Measurements from ENCODE around the gene GPR107.

The GPR107 gene

DNA sequence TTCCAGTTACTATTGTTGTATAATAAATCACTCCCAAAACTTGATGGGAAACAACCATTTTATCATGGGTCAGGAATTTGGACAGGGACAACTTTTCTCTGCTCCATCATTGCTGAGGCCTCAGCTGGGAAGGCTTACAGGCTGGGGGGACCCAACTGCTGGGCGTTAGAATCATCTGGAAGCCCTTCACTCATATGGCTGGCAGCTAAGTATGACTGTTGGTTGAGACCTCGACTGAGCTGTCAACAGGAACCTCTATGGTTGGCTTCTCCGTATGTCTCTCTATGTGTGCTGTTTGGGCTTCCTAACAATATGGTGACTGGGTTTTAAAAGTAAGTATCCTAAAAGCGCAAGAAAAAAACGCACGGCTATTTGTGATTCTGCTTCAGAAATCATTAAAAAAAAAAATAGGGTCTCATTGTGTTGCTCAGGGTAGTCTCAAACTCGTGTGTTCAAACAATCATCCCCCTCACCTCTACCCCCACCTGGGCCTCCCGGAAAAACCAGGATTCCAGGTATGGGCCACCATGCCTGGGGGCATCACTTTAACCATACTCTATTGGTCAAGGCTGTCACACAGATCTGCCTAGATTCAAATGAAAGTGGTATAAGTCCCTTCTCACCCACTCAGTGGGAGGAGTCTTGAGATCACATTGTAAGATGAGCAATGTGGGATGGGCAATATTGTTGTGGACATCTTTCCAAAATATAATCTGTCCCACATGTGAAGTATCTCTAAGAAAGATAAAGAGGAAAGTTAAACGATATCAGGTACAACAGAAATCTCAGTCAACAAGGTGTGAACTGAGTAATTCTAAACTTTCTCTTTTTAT, 26.0 kb upstream of the GPR107 start:
- DNase-seq (ENCODE audit: low read depth): no peak

DNA sequence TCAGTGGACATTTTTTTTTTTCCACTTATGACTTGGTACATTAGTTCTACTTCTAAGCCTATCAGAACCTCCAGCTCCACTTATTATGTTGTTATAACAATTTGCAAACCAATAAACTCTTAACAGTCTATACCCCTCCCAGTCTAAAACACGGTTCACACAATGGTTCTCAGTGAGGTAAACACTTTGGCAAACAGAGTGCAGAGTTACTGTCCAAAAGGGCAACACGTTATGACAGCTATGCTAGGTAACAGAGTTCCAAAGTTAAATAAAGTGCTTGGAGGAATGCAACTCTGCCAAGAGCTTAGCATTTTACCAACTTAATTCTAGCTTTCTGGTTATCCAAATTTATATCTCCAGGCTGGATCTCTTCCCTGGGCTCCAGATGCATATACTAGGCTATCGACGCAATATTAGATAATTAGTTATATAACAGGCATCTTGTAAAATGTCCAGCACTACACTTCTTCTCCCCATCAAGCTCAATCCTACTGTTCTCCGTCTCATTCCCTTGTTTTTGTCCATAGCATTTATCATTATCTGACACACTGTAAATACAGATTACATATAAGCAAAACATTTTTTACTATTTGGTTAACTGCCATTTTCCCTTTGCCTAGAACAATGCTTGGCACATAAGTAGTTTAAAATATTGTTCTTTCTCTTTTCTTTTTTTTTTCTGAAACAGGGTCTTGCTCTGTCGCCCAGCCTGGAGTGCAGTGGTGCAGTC, 25.0 kb upstream of the GPR107 start:
- no peak for DNase-seq (ENCODE audit: low read depth)

DNA sequence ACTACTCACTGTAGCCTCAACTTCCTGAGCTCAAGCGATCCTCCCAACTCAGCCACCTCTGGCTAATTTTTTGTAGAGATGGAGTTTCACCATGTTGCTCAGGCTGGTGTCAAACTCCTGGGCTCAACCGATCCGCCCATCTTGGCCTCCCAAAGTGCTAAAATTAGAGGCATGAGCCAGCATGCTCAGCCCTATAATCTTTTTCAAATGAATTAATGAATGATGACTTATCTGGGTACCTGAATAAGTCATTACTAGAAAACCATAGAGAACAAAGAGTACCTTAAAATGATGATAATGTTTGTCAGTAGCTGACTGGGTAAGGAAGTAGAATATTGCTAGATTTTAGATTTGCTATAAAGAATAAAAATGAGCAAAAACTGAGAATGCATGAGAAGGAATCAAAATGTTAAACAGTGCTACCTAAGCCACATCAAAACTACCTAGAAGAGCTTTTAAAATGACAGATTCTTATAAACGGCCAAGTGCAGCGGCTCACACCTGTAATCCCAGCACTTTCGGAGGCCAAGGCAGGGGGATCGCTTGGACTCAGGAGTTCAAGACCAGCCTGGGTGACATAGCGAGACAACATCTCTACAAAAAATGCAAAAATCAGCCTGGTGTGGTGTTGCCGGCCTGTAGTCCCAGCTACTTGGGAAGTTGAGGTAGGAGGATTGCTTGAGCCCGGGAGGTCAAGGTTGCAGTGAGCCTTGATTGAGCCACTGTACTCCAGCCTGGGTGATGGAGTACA, 24.3 kb upstream of the GPR107 start:
- no peak for DNase-seq (ENCODE audit: low read depth)

DNA sequence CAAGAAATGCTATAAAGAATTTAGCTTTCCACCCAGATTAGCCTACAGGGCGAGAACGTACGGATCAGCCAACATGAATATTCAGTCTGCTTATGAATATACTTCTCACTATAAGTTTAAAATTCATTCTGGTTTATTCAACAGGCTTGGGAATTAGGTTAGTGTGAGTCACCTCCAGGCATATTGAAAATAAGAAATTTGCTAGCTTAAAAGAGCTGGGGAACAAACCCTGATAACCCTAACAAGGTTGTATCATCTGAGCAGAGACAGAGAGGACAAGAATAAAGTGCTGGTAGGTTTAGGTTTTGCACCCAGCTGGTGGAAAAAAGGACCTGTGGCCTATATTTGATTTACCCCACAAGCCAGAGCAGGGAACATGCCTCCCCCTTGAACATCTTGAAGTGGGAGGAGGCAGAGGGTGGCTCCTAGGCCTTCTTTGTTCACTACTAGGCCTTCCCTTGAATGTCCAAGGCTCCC, 23.0 kb upstream of the GPR107 start:
- DNase-seq (ENCODE audit: low read depth): no peak

DNA sequence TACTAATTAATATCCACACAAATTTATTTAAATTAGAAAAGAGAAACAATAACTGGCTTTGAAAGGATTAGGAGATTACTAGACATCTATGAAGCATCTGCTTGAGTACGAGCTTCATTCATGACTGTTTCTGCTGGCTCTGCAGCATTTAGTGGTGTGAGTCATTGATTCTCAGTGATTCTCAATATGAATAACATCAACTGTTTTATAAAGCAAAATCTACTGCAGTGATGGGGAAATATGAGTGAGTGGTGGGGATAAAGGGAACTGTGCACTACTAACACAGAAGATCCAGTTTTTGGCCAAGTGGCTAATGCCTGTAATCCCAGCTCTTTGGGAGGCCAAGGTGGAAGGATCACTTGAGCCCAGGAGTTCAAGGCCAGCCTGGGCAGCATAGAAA, 19.1 kb upstream of the GPR107 start:
- no peak for DNase-seq (ENCODE audit: low read depth)

DNA sequence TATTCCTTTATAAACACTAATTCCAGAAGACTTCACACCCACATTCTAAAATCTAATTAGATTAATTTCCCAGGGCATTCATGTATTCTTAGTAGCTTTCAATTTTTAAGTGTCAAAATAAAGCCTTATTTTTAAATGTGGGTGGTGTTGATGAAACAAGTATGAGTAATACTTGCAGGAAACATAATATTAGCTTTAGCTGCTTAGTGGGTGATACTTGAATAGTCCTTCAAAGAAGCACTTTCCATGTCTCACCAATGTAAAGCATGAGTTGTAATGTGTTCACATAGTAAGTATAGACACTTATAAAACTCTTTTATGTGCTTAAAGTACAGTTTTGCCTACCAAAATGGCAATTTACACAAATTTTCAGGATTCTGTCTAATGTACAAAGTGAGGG, 17.6 kb upstream of the GPR107 start:
- no peak for DNase-seq (ENCODE audit: low read depth)

DNA sequence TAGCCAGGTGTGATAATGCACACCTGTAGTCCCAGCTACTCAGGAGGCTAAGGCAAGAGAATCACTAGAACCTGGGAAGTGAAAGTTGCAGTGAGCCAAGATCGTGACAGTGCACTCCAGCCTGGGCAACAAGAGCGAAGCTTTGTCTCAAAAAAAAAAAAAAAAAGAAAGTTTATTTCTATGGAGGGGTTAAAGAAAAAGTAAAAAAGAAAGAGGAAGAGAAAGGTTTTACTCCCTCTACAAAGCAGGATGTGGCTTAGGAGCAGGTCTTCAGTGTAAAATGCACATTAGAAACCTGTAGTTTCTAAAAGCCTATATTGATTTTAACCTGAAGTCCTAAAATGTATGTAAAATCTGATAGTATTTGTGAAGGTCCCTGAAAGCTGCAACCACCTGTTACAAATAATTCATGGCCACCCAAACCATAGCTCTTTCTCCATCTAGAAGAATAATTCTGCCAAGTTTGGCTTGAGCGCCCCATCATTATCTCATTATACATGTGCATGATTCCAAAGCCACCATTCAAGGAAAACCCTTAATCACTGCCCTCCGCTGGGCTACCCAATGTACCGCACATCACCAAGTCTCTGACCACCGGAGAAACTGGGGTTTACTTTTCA, 14.1 kb upstream of the GPR107 start:
- no peak for DNase-seq (ENCODE audit: low read depth)

DNA sequence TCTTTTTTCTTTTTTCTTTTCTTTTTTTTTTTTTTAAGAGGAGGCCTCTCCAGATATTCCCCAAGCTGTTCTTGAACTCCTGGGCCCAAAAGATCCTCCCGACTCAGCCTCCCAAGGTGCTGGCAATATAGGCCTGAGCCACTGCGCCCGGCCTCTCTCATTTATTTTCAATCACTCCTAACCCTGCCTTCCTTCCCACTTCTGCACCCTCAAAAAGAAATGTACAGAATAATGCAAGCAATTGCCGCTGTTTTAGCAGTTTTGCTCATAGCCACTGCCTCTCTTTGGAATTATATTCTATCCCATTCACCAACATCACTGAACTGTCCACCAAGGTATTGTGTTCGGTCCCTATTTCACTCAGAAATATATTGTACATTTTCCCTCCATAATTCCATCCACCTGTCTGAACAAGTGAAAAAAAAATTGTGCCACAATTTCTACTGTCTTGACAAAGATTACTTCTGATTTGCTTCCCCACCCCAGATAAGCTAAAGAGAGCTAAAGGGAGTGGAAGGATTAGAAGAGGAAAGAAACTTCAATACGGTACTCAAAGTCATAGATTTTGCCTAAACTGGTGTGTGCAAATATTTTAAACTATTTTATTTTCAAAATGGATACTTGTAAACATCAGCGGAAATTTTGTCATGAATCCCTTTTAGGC, 12.6 kb upstream of the GPR107 start:
- DNase-seq (ENCODE audit: low read depth): no peak

DNA sequence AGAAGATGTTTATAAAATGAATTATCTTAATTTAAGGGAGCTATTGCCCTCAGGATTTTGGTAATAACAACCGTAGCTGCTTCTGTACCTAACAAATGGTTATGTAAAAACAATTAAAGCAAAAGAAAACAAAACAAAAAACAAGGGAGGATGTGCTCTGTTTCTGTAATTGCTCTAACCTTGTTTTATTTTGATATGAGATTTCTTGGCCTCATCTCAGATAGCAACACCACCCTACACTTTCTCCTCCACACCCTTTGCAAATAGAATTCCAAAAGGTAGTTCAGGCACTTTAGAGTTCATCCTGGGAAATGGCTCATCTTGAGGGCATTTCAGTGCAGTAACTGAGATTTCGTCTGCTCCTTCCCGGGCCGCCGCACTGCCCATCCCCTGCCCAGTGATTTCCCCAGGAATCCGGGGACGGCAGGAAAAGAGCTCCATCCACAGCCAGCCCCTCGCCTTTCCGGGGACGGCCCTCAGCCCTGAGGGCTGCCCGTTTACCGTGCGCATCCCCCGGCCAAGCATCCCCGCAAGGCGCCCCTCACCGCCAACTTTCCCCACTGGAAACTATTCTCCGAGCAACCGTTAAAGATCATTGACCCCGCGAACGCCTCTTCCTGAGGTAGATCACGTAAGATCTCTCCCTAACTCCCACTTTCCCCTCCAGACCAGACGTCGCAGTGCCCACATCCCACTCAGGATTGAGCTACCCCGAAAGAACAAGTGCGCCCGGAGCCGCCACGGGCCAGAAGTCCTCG, 11.9 kb upstream of the GPR107 start:
- no peak for DNase-seq (ENCODE audit: low read depth)

DNA sequence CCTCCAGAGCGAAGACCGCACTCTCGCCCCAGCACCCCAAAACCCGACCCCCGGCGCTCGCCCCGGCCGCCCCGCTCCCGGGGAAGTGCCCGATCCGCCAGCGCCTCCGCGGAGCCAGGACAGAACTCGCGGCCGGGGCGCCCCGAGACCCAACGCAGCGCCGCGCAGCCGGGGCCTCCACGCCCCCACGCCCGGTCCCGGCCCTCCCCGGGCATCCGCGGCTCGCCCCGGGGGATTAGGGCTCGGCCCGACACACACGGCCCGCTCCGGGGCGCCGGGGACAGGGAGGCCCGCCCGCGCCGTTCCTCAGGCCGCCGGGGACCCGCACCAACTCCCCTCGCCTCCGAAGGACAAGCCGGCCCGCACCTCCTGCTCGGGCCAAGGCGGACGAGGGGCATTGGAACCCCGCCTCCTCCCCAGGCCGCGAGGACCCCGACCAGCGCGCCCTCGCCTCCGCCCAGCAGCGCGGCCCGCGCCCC, 11.3 kb upstream of the GPR107 start:
- DNase-seq (ENCODE audit: low read depth): no peak

DNA sequence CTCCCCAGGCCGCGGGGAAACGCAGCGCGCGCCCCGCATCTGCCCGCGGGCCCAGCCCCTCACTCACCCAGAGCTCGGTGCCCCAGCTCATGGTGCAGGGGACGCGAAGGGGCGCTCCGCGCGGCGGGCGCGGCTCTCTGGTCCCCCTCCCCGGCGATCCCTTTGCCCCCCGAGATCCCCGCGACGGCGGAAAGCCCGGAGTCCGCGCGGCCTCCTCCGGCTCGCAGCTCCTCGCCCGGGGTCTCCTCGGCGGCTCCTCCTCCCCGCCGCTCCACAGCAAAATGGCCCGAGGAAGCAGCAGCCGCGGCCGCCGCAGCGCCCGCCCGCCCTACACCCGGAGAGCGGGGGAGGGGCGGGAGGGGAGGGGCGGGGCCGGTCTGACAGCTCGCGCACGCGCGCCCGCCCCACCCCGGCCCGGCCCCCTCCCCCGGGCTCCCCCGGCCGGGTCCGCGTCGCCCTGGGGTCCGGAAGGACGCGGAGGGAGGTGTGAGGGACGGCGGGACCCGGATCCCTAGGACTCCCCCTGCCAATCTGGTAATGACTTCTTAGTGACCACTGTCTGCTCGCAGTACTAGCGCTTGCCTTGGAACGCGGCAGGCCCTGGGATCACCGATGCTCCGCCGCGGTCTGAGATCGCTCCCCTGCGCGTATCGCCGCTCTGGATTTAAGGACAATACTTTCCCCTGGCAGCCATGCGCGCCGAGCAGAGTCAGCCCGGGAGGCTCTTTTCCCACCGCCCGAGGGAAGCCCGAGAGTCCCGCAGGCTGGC, 10.6 kb upstream of the GPR107 start, which contains the start of gene FNBP1:
Gene FNBP1, minus strand, starts transcription at position 305 of the 769 bp plus-strand sequence. Its CDS starts 214 bp downstream, at position 91.
- peak; percentile 73 for DNase-seq (ENCODE audit: low read depth)

DNA sequence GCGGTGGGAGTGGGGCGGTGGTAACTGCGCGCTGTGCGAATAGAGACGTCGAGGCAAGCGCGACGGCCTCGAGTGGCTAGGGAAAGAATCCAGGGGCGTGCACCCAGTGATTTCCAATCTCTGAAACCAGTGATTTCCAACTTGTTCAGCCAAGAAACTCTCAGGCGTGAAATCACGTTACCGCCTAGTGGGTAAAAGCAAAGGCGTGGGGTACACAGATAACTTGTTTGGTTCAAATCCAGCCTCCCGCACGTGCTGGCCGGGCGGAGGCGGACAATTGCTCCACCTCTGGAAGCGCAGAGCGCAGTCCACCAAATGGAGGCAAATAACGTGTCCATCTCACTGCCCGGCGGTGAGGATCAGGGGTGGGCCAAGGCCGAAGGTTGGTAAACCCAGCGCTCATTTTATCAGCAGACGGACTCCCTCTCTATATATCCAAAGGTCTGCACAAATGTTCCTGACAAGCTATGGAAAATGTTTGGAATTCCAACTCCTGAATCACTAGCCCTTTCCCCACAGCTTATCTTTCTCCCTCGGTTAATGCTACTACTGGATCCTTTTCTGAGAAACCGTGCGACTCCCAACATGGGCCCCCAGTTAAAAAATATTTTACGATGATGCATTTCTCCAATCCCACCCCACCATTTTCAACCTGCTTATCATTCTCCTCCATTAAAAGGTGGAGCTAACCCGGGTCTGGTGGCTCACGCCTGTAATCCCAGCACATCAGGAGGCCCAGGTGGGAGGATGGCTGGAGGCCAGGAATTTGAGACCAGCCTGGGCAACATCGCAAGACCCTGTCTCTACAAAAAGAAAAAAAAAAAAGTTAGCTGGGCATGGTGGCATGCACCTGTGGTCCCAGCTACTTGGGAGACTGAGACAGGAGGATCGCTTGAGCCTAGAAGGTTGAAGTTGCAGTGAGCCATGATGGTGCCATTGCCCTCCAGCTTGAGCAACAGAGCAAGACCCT, 9.8 kb upstream of the GPR107 start:
- no peak for DNase-seq (ENCODE audit: low read depth)

DNA sequence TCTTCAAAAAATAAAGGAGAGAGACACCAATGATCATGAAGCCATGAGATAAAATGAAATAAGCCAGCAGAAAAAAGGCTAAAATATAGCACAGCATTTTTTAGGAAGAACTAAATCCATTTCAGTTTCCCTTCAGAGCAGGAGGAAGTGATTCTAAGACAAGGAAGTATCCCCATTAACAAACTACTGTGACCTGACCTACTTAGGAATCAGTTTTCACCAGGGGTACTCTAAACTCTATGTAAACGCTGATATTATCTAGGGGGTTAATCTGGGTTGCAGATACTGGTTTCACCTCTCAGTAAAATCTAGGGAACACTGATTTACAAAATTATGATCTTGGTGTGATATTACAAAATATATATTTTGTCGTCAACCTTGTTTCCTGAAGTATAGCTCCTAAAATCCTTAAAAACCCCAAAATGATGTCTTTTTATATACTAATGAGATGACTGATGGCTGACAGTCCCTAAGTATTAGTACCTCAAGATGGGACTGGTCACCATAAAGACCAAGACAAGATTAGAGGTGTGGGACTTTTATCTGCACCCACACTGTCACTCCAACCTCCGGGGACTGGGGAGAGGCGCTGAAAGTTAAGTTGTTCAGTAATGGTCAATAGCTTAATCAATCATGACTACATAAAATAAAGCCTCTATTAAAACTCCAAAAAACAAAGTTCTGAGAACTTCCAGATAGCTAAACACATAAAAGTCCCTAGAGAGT, 7.8 kb upstream of the GPR107 start:
- DNase-seq (ENCODE audit: low read depth): no peak

DNA sequence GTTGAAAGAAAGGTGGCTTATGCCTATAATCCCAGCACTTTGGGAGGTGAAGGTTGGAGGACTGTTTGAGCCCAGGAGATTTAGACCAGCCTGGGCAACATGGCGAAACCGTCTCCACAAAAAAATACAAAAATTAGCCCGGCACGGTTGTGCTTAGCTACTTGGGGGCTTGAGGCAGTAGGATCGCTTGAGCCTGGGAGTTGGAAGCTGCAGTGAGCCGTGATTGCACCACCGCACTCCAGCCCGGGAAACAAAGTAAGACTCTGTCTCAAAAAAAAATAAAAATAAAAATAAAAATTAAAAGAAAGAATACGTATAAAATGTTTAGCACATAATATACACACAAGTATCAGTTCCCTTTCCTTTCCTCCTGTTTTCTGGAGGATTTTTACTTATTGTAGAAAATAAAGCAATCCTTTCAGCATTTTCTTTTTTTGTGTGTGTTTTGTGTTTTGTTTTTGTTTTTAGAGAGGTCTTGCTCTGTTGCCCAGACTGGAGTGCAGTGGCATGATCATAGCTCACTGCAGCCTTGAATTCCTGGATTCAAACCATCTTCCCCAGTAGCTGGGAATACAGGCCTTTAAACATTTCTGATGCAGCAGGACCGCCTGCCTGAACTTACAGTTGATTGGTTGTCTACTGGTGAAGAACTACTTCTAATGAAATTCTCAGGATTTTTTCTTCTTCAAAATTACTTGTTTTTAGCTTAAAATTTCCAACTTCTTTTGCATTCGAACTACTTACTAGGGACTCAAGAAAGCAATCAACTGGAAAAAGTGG, 4.1 kb upstream of the GPR107 start:
- DNase-seq (ENCODE audit: low read depth): no peak

DNA sequence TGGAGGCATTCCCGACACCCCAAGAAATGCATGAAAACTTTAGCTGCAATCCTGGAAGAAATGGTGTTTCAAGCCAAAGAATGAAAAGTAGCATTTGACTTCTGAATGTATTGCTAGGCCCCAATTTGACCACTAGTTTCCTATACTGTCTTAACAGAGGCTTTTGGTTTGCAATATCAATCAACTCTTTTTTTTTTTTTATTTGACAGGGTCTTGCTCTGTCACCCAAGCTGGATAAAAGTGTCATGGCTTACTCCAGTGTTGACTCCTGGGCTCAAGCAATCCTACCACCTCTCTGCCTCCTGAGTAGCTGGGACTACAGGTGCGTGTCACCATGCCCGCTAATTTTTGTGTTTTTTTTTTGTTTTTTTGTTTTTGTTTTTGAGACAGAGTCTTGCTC, 3.2 kb upstream of the GPR107 start:
- no peak for DNase-seq (ENCODE audit: low read depth)

DNA sequence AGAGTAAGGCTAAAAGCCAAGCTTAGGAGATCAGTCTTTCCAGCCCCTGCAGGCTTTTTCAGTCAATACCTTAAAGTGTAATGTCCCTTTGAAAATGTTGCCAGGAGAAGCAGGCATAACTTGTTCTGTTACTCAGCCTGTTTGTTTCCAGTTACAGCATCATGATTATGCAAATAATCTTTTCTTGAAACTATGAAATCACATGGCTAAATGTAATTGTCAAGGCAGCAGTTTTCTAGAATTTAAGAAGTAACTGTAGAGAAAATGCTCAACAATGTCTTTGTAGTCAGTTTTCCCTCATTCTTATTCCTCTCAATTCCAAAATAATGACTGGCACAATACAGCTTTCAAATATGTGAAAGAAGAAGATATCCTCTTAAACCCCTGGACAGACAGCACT, 1.9 kb upstream of the GPR107 start:
- DNase-seq (ENCODE audit: low read depth): no peak

DNA sequence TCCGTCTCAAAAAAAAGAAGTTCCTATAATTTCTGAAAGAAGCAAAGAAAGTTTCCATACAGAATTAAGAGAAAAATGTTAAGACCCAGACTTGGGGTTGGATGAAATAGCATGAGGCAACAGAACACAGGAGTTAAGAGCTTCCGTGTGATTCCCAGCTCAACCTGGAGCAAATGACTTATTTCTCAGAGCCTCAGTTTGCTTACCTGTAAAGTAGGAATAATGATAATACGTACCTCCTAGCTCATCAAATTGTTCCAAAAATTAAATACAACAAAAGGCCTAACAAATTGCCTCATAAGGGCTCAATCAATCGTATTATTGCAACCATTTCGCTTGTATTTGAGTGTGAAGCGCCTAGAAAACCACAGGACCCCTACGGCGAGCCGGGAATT, 600 bp upstream of the GPR107 start:
- DNase-seq (ENCODE audit: low read depth): no peak

Data from stimulated activated CD8-positive, alpha-beta memory T cell treated with anti-CD3 and anti-CD28 coated beads, Interleukin-12 subunit alpha, Interleukin-12 subunit beta, amount 100 ng/mL, for 4 hours (primary cell).